Neural cell (in vitro differentiated cells): ENCODE measurements around the gene CDCA7L. TPM values are rescaled to one million over a fixed set of nuclear protein-coding genes. Genes with fewer than 3 reads are reported as not detected.

ENCODE experiments used
- H2AFZ ChIP-seq: fragments of 200-600, 300-800 bp; sonication (generic), shearing (Covaris generic); 2 replicates; pipeline ENCODE4 v1.6.0; 2014; ENCODE audit warnings: low read depth, mild to moderate bottlenecking, antibody characterized with exemption, low read length, moderate library complexity
- H3F3A ChIP-seq: fragments of 200-600 bp; shearing (Covaris generic); 2 replicates; pipeline ENCODE4 v1.6.1; 2016; ENCODE audit warnings: mild to moderate bottlenecking, moderate library complexity, mixed read lengths, antibody characterized with exemption, low read length; ENCODE audit not compliant: insufficient read depth, poor library complexity, severe bottlenecking
- H3K27ac ChIP-seq: fragments of 200-600, 300-800 bp; sonication (generic), shearing (Covaris generic); 2 replicates; pipeline ENCODE4 v1.5.1; 2014; ENCODE audit warnings: mild to moderate bottlenecking, low read length, moderate library complexity
- H3K27me3 ChIP-seq: fragments of 300-800, 200-600 bp; sonication (generic), shearing (Covaris generic); 2 replicates; pipeline ENCODE4 v1.6.0; 2014; ENCODE audit warnings: mild to moderate bottlenecking, low read depth, low read length, moderate library complexity; ENCODE audit not compliant: insufficient read depth
- H3K36me3 ChIP-seq: fragments of 300-800, 200-600 bp; sonication (generic), shearing (Covaris generic); 2 replicates; pipeline ENCODE4 v1.5.1; 2014; ENCODE audit warnings: mild to moderate bottlenecking, antibody characterized with exemption, low read length, moderate library complexity; ENCODE audit not compliant: insufficient read depth
- H3K4me2 ChIP-seq: fragments of 300-800, 200-600 bp; sonication (generic), shearing (Covaris generic); 2 replicates; pipeline ENCODE4 v1.6.0; 2014; ENCODE audit warnings: mild to moderate bottlenecking, low read length
- H3K4me3 ChIP-seq: fragments of 300-800, 200-600 bp; sonication (generic), shearing (Covaris generic); 2 replicates; pipeline ENCODE4 v1.5.1; 2014; ENCODE audit warnings: mild to moderate bottlenecking, low read length, moderate library complexity
- H3K79me2 ChIP-seq: fragments of 200-600 bp; shearing (Covaris generic); replicated peaks from 2 replicates; pipeline ENCODE4 v1.6.0; 2014; ENCODE audit warnings: mild to moderate bottlenecking, low read length, moderate library complexity; ENCODE audit not compliant: insufficient read depth
- H3K9ac ChIP-seq: fragments of 300-800, 200-600 bp; sonication (generic), shearing (Covaris generic); 2 replicates; pipeline ENCODE4 v1.6.1; 2016; ENCODE audit warnings: mild to moderate bottlenecking, low read length, mixed read lengths
- H3K9me2 ChIP-seq: fragments of 200-600 bp; shearing (Covaris generic); 2 replicates; pipeline ENCODE4 v1.6.1; 2016; ENCODE audit warnings: mild to moderate bottlenecking, low read length, mixed read lengths; ENCODE audit not compliant: insufficient read depth
- H3K9me3 ChIP-seq: fragments of 200-600, 300-800 bp; sonication (generic), shearing (Covaris generic); 2 replicates; pipeline ENCODE4 v1.6.1; 2016; ENCODE audit warnings: mild to moderate bottlenecking, mixed run types, low read length, moderate library complexity, mixed read lengths
- H4K20me1 ChIP-seq: fragments of 200-600 bp; shearing (Covaris generic); 2 replicates; pipeline ENCODE4 v1.6.1; 2016; ENCODE audit warnings: mild to moderate bottlenecking, mixed run types; ENCODE audit not compliant: insufficient read depth
- CTCF ChIP-seq: fragments of 450-650 bp; IDR thresholded peaks from 2 replicates; pipeline ENCODE4 v1.5.1; 2014; ENCODE audit warnings: antibody characterized with exemption, mild to moderate bottlenecking, moderate library complexity; ENCODE audit not compliant: poor library complexity, severe bottlenecking
- EP300 ChIP-seq: fragments of 450-650 bp; conservative IDR thresholded peaks from 2 replicates; pipeline ENCODE4 v1.6.1; 2014; ENCODE audit warnings: antibody characterized with exemption, mild to moderate bottlenecking, moderate library complexity; ENCODE audit not compliant: poor library complexity, severe bottlenecking
- EZH2 ChIP-seq: fragments of 200-600, 300-800 bp; shearing (Covaris generic), sonication (generic); IDR thresholded peaks from 2 replicates; pipeline ENCODE4 v1.6.1; 2014; ENCODE audit warnings: antibody characterized with exemption, low read length, borderline replicate concordance, mild to moderate bottlenecking; ENCODE audit not compliant: insufficient read depth, poor library complexity, severe bottlenecking
- MXI1 ChIP-seq: fragments of 450-650 bp; conservative IDR thresholded peaks from 2 replicates; pipeline ENCODE4 v1.6.1; 2014; ENCODE audit warnings: antibody characterized with exemption, mild to moderate bottlenecking; ENCODE audit not compliant: poor library complexity, severe bottlenecking
- POLR2AphosphoS5 ChIP-seq: IDR thresholded peaks from 2 replicates; pipeline ENCODE4 v1.6.1; 2012
- RAD21 ChIP-seq: fragments of 450-650 bp; conservative IDR thresholded peaks from 2 replicates; pipeline ENCODE4 v1.6.1; 2014; ENCODE audit warnings: antibody characterized with exemption, mild to moderate bottlenecking, moderate library complexity
- REST ChIP-seq: IDR thresholded peaks from 2 replicates; pipeline ENCODE4 v1.6.1; 2012; ENCODE audit warnings: borderline replicate concordance
- SMC3 ChIP-seq: fragments of 450-650 bp; conservative IDR thresholded peaks from 2 replicates; pipeline ENCODE4 v1.6.1; 2014; ENCODE audit warnings: antibody characterized with exemption, mild to moderate bottlenecking, moderate library complexity; ENCODE audit not compliant: poor library complexity
- TAF1 ChIP-seq: IDR thresholded peaks from 2 replicates; pipeline ENCODE4 v1.6.1; 2012; ENCODE audit warnings: low read depth
- polyA plus RNA-seq: library from polyadenylated mRNA; depleted of rRNA; stranded (reverse); fragments of >200 nt; gene quantifications from 2 replicates; pipeline ENCODE4 v1.2.3, GENCODE V29; 2014

CDCA7L gene
- polyA plus RNA-seq, 1 donor from 2014 or later, result 3.4 TPM

- no peaks in the 10 kb centered on the region for H3K9me3 ChIP-seq
- no peaks in the 10 kb centered on the region for H3K27me3 ChIP-seq
- no peaks in the 10 kb centered on the region for H3F3A ChIP-seq
- no peak overlapping the region for H2AFZ ChIP-seq
- H3K4me3 ChIP-seq, result no peak overlapping the region
- no peaks in the 10 kb centered on the region for H3K9me2 ChIP-seq
- H3K4me2 ChIP-seq, result no peak overlapping the region
- H3K79me2 ChIP-seq, result no peaks in the 10 kb centered on the region
- H3K27ac ChIP-seq, result no peak overlapping the region
- H4K20me1 ChIP-seq, result no peaks in the 10 kb centered on the region
- no peak for TF ChIP-seq CTCF
- no peak for TF ChIP-seq MXI1
- TF ChIP-seq TAF1, result no peak
- TF ChIP-seq REST, result no peak
- TF ChIP-seq POLR2AphosphoS5, result no peak
- TF ChIP-seq EZH2, result no peak
- no peak for TF ChIP-seq SMC3
- TF ChIP-seq EP300, result no peak
- TF ChIP-seq RAD21, result no peak
- no peak overlapping the region for H3K9ac ChIP-seq
- no peaks in the 10 kb centered on the region for H3K36me3 ChIP-seq
These were observed 35.4 kb downstream of the CDCA7L start for GRCh38 chr7:21910253-21910652.

- H3F3A ChIP-seq, result no peaks in the 10 kb centered on the region
- no peaks in the 10 kb centered on the region for H4K20me1 ChIP-seq
- H3K9me3 ChIP-seq, result no peaks in the 10 kb centered on the region
- H3K36me3 ChIP-seq, result no peaks in the 10 kb centered on the region
- no peak overlapping the region for H3K4me3 ChIP-seq
- H2AFZ ChIP-seq, result no peak overlapping the region
- H3K27ac ChIP-seq, result no peak overlapping the region
- H3K9ac ChIP-seq, result no peak overlapping the region
- TF ChIP-seq EP300 (no peak), CTCF (no peak), EZH2 (no peak), TAF1 (no peak), MXI1 (no peak), SMC3 (no peak), REST (no peak), RAD21 (no peak), POLR2AphosphoS5 (no peak)
- H3K9me2 ChIP-seq, result no peaks in the 10 kb centered on the region
- H3K79me2 ChIP-seq, result no peaks in the 10 kb centered on the region
- H3K4me2 ChIP-seq, result no peak overlapping the region
- H3K27me3 ChIP-seq, result no peaks in the 10 kb centered on the region
These were observed 37.0 kb downstream of the CDCA7L start for GRCh38 chr7:21908746-21909145.
